Lower lobe of right lung (tissue), 2 donors: Measurements from ENCODE around the gene GPR42. TPM values are rescaled to one million over a fixed set of nuclear protein-coding genes. Genes with fewer than 3 reads are reported as not detected.

ENCODE experiments used
- ATAC-seq, 2 donors: fragments of 200-7000 bp; cut with Tn5 transposase; one replicate each; pipeline ENCODE4 v1.9.1; 2020 to 2022; ENCODE audit warnings: mild to moderate bottlenecking in 2 of 2, moderate library complexity in 2 of 2
- DNase-seq: peaks from one replicate; pipeline ENCODE4 v3.0.0-alpha.2; 2020
- H3K27ac ChIP-seq: fragments of 200-600 bp; one replicate; pipeline ENCODE4 v1.8.0; 2022
- H3K27me3 ChIP-seq: fragments of 200-600 bp; one replicate; pipeline ENCODE4 v1.8.0; 2022; ENCODE audit warnings: low read depth
- H3K36me3 ChIP-seq: fragments of 200-600 bp; one replicate; pipeline ENCODE4 v1.8.0; 2022; ENCODE audit warnings: mild to moderate bottlenecking
- H3K4me1 ChIP-seq: fragments of 200-600 bp; one replicate; pipeline ENCODE4 v1.8.0; 2022
- H3K4me3 ChIP-seq: fragments of 200-600 bp; one replicate; pipeline ENCODE4 v1.8.0; 2022; ENCODE audit warnings: mild to moderate bottlenecking
- H3K9me3 ChIP-seq: fragments of 200-600 bp; one replicate; pipeline ENCODE4 v1.8.0; 2022
- intact Hi-C: fragments of 100-400 bp; cut with DNase I; formaldehyde crosslinking; loops from one replicate; pipeline ENCODE4 v1.11.0; 2022
- long read RNA-seq: library from polyadenylated mRNA; unstranded; transcript quantifications from one replicate; pipeline ENCODE4 v2.0.0, GENCODE V29; 2021
- total RNA-seq: library from RNA; stranded (reverse); fragmentation: NEBNext Ultra II Directional; extraction: Animal tissue kit (Norgen Biotek cat#: 25700); gene quantifications from one replicate; pipeline ENCODE4 v1.2.1, GENCODE V29; 2021
- TF ChIP-seq, protein P1 (sequence below): fragments of 200-600 bp; IDR thresholded peaks from one replicate; pipeline ENCODE4 v1.8.0; 2022; ENCODE audit warnings: antibody characterized with exemption, mild to moderate bottlenecking
- donor health status: DM: no; HTN: yes; CAD: no; lungs with severe emphysema.

Gene GPR42, protein sequence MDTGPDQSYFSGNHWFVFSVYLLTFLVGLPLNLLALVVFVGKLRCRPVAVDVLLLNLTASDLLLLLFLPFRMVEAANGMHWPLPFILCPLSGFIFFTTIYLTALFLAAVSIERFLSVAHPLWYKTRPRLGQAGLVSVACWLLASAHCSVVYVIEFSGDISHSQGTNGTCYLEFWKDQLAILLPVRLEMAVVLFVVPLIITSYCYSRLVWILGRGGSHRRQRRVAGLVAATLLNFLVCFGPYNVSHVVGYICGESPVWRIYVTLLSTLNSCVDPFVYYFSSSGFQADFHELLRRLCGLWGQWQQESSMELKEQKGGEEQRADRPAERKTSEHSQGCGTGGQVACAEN
- total RNA-seq: not detected
- long read RNA-seq: 0 reads

DNA sequence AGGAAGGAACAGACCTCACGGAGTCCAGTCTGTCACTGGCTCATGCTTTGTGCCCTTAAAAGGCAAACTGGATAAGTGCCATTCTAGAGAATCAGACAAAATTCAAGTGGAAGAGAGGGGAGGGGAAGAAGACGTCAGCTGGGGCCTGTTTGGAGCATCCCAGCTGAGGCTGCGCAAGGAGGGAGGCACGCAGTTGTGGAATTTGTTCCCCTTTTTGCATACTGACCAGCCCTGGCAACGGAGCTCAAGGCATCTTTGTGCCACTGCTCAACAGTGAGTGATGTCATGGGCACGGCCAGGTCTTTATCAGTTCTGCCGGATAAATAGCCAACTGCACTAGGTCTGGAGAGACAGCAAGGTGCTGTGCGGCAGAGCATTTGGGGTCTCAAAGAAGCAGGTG, at the start of gene GPR42:
TSS of gene GPR42 (plus strand) at position 347 of the 400 bp plus-strand sequence. CDS start 292 bp downstream, outside the sequence.
- Histone ChIP-seq H3K36me3 (no peaks in the 10 kb centered on the region), H3K27ac (no peak within 1 kb of the TSS), H3K4me3 (no peak within 1 kb of the TSS), H3K27me3 (peaks cover 2% of the 10 kb centered on the region), H3K4me1 (no peaks in the 10 kb centered on the region), H3K9me3 (no peaks in the 10 kb centered on the region)
- intact Hi-C loops: no loop called here
- TF ChIP-seq, protein P1, sequence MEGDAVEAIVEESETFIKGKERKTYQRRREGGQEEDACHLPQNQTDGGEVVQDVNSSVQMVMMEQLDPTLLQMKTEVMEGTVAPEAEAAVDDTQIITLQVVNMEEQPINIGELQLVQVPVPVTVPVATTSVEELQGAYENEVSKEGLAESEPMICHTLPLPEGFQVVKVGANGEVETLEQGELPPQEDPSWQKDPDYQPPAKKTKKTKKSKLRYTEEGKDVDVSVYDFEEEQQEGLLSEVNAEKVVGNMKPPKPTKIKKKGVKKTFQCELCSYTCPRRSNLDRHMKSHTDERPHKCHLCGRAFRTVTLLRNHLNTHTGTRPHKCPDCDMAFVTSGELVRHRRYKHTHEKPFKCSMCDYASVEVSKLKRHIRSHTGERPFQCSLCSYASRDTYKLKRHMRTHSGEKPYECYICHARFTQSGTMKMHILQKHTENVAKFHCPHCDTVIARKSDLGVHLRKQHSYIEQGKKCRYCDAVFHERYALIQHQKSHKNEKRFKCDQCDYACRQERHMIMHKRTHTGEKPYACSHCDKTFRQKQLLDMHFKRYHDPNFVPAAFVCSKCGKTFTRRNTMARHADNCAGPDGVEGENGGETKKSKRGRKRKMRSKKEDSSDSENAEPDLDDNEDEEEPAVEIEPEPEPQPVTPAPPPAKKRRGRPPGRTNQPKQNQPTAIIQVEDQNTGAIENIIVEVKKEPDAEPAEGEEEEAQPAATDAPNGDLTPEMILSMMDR: no peak
- ATAC-seq (no peak), DNase-seq (no peak)

DNA sequence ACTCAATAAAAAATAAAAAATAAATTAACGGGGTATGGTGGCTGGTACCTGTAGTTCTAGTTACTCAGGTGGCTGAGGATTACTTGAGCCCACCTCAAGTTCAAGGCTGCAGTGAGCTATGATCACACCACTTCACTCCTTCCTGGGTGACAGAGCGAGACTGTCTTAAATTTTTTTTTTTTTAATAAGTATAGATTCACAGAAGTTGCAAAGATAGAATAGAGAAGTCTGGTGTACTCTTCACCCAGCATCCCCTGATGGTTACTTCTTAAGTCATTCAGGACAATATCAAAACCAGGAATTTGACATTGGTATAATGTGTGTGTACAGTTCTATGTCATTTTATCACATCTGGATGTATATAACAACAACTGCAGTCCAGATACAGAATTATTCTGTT, 49.6 kb upstream of the GPR42 start:
- TF ChIP-seq, protein P1: no peak
- intact Hi-C loops: no loop called here
- H3K27me3 ChIP-seq: no peaks in the 10 kb centered on the region
- H3K4me1 ChIP-seq: peaks cover 25% of the 10 kb centered on the region
- DNase-seq: no peak
- no peak for ATAC-seq
- no peaks in the 10 kb centered on the region for H3K36me3 ChIP-seq
- H3K9me3 ChIP-seq: no peaks in the 10 kb centered on the region
- no peak overlapping the region for H3K4me3 ChIP-seq
- no peak overlapping the region for H3K27ac ChIP-seq

DNA sequence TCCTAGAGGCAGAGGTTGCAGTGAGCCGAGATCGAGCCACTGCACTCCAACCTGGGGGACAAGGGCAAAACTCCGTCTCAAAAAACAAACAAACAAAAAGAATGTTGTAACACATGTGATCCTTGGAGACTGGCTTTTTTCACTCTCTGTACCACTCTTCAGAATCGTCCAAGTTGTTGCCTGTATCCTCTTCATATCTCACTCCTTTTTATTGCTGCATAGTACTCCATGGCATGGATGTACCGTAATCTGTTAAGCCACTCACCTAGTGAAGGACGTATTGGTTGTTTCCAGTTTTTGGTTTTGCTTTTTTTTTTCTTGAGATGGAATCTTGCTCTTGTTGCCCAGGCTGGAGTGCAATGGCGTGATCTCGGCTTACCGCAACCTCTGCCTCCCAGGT, 48.9 kb upstream of the GPR42 start:
- no peak overlapping the region for H3K4me3 ChIP-seq
- no peaks in the 10 kb centered on the region for H3K9me3 ChIP-seq
- no peaks in the 10 kb centered on the region for H3K27me3 ChIP-seq
- H3K4me1 ChIP-seq: peaks cover 24% of the 10 kb centered on the region
- DNase-seq (no peak), ATAC-seq (no peak)
- TF ChIP-seq, protein P1: no peak
- no peak overlapping the region for H3K27ac ChIP-seq
- intact Hi-C loops: no loop called here
- H3K36me3 ChIP-seq: no peaks in the 10 kb centered on the region

DNA sequence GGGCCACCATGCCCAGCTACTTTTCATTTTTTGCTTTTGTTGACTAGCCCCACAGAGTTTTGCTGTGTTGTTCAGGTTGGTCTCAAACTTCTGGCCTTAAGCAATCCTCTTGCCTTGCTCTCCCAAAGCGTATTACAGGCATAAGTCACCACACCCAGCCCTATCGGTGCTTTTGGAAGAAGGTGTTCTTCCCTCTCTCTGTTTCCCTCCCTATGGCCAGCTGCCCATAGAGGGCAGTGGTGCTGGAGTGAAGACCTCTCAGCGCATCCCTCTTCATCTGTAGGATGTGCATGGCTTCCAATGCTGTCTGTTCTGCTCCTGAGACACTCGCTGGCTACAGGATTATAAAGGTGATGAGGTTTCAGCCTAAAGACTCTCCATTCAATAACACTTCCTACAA, 43.2 kb upstream of the GPR42 start:
- DNase-seq (no peak), ATAC-seq (no peak)
- no peaks in the 10 kb centered on the region for H3K36me3 ChIP-seq
- no peak overlapping the region for H3K4me3 ChIP-seq
- intact Hi-C loops: no loop called here
- H3K4me1 ChIP-seq: no peaks in the 10 kb centered on the region
- no peak overlapping the region for H3K27ac ChIP-seq
- H3K27me3 ChIP-seq: peaks cover 19% of the 10 kb centered on the region
- no peaks in the 10 kb centered on the region for H3K9me3 ChIP-seq
- TF ChIP-seq, protein P1: no peak

DNA sequence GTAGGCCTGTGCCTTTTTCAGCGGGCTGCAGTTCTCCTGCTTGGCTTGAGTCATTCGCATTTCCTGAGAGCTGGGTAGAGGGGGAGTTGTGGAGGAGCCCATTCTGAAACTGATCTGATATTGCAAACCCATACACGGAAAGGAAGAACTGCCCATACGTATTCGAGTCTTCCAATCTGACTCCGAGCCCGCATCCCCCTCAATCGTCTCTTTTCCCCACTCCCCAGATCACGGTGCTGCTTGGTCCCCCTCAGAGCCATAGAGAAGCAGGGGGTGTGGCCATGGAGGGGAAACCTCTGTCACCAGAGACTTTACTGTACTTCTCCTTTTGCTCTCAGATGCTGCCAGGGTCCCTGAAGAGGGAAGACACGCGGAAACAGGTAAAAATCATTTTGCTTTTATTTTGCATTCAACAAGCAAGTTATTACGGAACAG, 42.0 kb upstream of the GPR42 start, which contains the start of gene CD22:
TSS of gene CD22 (plus strand) at position 337 of the 435 bp plus-strand sequence. CDS start 2,854 bp downstream, outside the sequence.
- Histone ChIP-seq H3K4me1 (no peaks in the 10 kb centered on the region), H3K27ac (no peak within 1 kb of the TSS), H3K36me3 (no peaks in the 10 kb centered on the region), H3K27me3 (peaks cover 20% of the 10 kb centered on the region), H3K9me3 (no peaks in the 10 kb centered on the region), H3K4me3 (no peak within 1 kb of the TSS)
- ATAC-seq (peak in 1 of 2 donors; percentile 36), DNase-seq (no peak)
- intact Hi-C loops: no loop called here
- TF ChIP-seq, protein P1: no peak
